ENCODE data around the gene PGBD5.
"Not testable (repeated sequence)": the region's sequence is repeated elsewhere in the genome, so short reads cannot be mapped to it uniquely, and the experiment has no call there.

The PGBD5 gene

DNA sequence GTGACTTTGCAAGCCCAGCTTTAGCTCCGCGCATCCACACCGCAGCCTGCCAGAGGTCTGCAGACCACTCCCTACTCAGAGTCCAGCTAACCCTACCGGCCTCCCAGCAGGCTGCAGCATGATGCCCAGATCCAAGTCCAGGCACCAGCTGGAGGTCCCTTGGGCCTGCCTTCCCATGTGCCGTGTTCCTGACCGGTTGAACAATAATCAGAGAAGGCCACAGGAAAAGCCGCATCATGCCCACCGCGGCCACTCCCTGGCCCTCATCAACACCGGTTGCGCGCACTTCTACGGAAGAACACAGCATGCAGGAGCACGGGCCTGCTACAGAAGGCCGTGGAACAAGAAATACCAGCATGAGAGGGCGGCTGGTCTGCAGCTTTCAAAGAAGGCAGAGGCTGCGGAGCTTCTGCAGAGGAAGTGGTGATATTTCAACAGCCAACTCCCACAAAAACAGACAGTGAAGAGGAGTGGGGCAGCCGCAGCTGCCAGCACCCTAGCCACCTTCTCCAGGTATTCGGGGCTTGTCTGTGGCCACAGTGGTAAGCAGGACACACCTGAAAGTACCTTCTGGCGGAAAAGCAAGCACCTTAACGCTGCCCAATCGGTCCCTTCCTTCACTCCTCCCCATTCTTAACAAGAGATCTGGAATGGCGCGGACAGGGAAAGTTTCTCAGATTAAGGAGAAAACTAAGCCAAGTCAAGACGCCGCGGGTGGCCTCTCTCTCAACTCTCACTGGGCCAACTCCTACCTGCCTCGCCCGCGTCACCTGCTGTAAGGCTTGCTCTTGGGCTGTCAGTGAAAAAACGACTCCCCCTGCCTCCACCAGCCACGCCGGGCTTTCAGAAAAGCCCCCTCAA is 1.5 kb downstream of the PGBD5 start:
- peak; percentile 51 for DNase-seq (ENCODE audit: low spot score)

DNA sequence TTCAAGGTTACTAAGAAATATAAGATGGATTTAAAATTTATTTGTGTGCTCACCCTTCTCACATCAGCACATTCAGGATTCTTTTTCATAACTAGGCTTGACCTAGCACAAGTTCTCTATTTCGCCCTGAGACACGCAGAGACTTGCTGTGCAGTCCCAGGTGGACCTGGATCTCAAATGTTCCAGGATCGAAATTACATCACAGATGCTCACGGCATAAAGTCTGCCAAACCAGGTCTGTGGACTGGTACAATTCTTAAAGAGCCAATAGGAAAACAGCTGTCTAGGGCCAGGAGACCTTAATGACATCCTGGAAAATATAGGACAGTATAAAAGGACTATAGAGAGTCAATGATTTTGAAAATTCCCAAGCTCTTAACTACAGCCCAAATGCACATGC is 2.2 kb downstream of the PGBD5 start:
- DNase-seq (ENCODE audit: low spot score), result no peak

DNA sequence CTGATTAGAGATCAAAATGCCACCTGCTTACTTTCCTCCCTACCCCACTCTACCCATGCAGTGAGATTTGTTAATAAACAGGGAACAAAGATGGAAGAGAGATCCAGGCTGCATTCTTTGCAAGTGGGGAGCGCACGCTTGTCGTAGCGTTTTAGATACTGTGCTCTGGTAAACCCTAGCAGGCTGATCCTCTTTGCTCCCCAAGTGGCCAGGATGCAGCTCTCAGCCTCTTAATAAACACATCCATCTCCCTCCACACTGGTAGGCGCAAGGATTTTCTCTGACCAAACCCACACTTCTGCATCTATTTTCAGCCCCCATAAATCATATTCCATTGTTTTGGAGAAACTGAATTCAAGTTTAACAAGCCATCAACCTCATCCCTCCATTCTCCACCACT is 2.9 kb downstream of the PGBD5 start:
- DNase-seq (ENCODE audit: low spot score), result no peak

DNA sequence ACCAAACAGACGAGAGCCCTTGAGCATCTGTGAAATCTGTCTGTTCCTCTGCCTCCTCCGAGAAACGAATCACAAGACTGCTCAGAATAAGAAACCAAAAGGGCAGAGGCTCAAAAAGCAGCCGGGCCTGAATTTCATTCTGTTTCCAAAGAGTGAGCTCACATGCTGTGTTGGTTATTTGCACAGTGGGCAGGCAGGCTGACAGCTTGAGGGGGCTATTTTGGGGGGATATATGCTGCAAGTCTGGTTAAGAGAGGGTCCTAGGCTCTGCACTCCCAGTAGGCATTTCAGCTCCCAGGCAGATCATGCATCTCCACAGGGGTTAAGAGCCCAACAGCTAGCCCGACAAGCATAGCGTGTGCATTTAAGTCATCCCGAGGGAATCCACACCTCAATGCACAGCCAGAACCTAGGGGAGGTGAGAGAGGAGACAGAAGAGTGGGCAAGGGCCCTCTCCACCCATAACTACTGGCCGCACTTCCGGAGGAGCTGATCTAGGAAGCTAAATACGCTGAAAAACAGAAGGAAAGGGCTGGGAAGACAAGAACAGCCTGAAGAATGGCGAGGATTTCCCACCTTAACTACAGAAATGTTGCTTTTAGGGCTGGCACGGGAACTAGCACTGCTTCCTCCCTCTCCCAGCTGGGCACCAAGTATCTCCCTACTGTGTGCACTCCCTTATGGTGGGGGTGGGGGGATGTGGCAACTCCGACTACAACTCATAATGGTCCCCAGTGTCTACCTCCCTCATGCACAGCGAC is 3.7 kb downstream of the PGBD5 start:
- DNase-seq (ENCODE audit: low spot score), result peak; percentile 10

- DNase-seq (ENCODE audit: low spot score), result peak; percentile 34
These were observed 4.7 kb downstream of the PGBD5 start for GRCh38 chr1:230421481-230421880.

DNA sequence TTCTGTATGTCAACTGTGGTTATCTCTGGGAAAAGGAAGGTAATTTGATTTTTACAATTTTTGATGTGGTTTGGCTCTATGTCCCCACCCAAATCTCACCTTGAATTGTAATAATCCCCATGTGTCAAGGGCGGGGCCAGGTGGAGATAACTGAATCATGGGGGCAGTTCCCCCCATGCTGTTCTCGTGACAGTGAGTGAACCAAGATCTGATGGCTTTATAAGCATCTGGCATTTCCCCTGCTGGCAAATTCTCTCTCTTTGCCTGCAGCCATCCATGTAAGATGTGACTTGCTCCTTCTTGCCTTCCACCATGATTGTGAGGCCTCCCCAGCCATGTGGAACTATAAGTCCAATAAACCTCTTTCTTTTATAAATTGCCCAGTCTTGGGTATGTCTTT is 5.8 kb downstream of the PGBD5 start:
- not testable (repeated sequence) for DNase-seq (ENCODE audit: low spot score)

DNA sequence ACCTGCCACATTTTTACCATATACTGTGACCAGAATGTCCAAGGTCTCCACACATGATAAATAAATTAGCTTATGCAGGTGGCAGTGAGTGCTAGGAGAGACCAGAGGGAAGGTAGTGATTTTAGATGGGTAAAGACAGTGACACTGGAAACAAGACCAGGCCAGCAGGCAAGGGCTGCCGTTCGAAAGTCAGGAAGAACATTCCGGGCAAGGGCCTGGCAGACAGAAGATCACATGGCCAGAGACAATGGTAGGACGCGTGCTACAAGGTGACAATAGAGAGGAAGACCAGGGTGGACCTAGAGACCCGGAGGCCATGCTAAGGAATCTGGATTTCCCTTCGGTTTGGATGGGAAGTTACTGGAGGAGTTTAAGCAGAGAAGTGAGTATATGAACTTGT is 9.7 kb downstream of the PGBD5 start:
- DNase-seq (ENCODE audit: low spot score), result no peak

DNA sequence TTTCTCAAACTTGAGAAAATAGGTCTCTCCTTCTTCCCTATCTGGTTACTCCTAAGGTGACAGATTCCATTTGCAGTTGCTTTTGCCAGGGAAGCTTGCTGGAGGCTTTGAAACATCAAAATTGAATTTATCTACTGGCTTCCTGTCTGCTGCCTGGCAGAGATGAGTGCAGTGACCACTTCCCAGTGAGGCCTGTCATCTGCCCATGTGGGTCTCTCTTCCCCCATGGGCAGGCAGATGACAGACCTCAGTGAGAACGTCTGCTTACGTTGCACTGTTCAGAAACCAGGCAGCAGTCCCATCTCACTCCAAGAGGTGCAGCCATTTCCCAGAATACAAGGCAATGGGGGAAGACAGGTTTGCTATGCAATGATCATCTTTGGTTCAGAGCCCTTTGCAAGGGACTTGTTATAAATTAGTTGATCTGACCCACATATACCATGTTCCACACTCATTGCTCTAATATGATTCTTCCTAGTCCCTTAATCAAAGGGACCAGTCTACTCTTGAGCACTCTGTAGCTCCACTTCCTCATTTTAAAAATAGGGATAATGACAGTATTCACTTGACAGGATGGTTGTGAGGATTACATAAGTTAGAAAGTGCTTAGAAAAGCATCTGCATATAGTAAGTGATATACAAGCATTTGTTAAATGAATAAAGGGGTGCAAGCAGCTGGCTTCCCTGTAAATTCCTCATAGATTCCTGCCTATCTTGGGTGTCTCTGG is 10.6 kb downstream of the PGBD5 start:
- no peak for DNase-seq (ENCODE audit: low spot score)

DNA sequence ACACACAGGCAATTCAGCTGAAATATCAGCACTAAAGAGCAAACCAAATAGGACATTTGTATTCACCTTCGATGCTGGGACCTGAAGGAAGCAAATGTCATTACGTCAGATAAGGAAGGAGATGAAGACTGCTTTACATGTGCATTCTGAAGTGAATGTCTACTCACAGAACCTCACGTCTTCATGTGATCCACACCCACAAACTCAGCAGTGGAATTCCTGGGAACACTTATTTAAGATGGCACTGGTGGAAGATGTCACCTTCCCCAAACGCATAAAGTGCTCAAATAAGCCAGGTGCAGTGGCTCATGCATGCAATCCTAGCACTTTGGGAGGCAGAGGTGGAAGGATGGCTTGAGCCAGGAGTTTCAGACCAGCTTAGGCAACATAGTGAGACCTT is 11.4 kb downstream of the PGBD5 start:
- no peak for DNase-seq (ENCODE audit: low spot score)

GRCh38 chr1:230414102-230414501 is 12.0 kb downstream of the PGBD5 start:
- DNase-seq (ENCODE audit: low spot score), result no peak

DNA sequence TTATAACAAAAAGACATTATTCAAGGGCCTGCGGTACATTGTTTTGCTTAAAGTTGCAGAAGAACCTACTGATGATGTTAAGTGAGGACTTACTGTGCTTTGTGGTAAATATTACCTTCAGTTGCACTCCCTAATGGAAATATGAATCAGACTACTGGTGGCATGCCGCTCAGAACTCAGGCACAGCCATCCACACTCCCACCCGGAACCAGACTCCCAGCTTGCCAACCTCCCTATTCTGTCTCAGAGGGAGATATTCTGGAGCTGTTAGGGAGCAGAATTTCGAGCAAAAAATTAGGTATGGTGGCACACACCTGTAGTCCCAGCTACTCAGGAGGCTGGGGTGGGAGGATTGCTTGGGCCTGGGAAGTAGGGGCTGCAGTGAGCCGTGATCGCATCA is 13.1 kb downstream of the PGBD5 start:
- no peak for DNase-seq (ENCODE audit: low spot score)

DNA sequence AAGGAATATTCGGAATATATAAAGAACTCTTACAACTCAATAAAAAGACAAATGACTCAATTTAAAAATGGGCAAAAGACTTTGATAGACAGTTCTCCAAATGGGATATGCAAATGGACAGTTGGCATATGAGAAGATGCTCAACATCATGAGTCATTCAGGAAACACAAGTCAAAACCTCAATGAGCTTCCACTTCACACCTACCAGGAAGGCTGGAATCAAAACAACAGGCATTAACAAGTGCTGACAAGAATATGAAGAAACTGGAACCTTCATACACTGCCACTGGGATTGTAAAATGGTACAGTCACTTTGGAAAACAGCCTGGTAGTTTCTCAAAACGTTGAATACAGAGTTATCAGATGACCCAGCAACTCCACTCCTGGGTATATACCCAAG is 17.2 kb downstream of the PGBD5 start:
- peak; percentile 42 for DNase-seq (ENCODE audit: low spot score)

- DNase-seq (ENCODE audit: low spot score), result no peak
These were observed 18.8 kb downstream of the PGBD5 start for GRCh38 chr1:230407351-230407750.

- not testable (repeated sequence) for DNase-seq (ENCODE audit: low spot score)
These were observed 19.4 kb downstream of the PGBD5 start for GRCh38 chr1:230406727-230407126.

GRCh38 chr1:230403442-230403841 is 22.7 kb downstream of the PGBD5 start:
- DNase-seq (ENCODE audit: low spot score), result no peak

DNA sequence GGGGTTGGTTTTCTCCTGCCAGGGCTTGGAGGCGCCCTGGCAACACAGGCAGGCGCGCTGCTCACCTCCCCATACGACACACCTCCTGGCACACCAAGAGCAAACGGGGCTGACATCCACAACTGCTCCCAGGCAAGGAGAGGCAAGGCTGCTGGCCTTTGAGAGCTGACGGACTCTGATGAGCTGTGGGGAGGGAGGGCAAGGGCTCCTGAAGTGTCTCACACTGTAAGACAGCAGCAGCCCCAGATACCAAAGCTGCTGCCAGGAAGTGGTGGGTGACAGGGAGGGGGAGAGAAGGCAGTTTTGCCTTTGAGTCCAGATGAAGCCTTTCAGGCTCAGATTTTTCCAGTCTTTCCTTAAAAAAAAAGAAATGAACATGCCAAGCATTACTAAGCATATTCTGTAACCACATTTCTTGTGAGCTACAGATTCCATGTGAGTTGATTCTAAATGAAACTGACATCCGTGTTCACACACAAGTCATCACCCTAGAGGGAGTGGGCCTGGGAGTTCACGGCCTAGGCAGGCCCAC is 24.3 kb downstream of the PGBD5 start:
- DNase-seq (ENCODE audit: low spot score), result peak; percentile 24

- DNase-seq (ENCODE audit: low spot score), result no peak
These were observed 25.0 kb downstream of the PGBD5 start for GRCh38 chr1:230401101-230401500.

DNA sequence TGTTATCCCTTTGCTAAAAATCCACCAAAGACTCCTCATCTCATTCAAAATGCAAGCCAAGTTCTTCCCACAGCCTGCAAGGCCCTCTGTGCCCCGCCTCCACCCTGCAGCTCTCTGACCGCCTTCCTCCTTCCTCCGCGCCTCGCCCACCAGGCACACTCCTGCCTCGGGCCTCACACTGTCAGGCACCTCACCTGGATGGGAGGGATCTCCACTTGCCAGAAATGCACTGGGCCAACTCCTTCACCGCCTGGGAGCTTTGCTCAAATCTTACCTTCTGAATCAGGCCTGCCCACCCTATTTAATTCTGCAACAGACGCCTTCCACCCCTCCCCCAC is 26.2 kb downstream of the PGBD5 start:
- DNase-seq (ENCODE audit: low spot score), result no peak

- no peak for DNase-seq (ENCODE audit: low spot score)
These were observed 26.7 kb downstream of the PGBD5 start for GRCh38 chr1:230399321-230400006.

- no peak for DNase-seq (ENCODE audit: low spot score)
These were observed 27.3 kb downstream of the PGBD5 start for GRCh38 chr1:230398856-230399255.

- DNase-seq (ENCODE audit: low spot score), result no peak
These were observed 29.2 kb downstream of the PGBD5 start for GRCh38 chr1:230396966-230397365.

DNA sequence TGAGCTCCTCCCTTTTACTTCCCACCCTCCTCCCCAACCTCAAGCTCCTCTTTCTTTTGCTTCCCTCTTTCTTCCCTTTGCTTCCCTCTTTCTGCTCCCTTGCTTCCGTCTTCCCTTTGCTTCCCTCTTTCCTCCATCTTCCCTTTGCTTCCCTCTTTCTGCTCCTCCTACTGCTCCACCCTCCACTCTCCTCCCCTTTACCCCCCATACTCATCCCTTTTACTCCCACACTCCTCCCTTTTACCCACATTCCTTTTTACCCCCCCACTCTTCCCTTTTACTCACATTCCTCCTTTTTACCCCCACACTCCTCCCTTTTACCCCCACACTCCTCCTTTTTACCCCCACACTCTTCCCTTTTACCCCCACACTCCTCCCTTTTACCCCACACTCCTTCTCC is 30.2 kb downstream of the PGBD5 start:
- DNase-seq (ENCODE audit: low spot score), result no peak

All from kidney tubule cell (primary cell).